VCaP (cell line): Measurements from ENCODE around the gene EIF3L.

Experiments
- H3K27ac ChIP-seq: fragments of 450-650 bp; 2 replicates; pipeline ENCODE4 v1.5.1; 2017
- TF ChIP-seq, protein P1 (sequence below): fragments of 450-650 bp; conservative IDR thresholded peaks from 2 replicates; pipeline ENCODE4 v1.5.1; 2017; ENCODE audit warnings: mild to moderate bottlenecking, moderate library complexity

The EIF3L gene

DNA sequence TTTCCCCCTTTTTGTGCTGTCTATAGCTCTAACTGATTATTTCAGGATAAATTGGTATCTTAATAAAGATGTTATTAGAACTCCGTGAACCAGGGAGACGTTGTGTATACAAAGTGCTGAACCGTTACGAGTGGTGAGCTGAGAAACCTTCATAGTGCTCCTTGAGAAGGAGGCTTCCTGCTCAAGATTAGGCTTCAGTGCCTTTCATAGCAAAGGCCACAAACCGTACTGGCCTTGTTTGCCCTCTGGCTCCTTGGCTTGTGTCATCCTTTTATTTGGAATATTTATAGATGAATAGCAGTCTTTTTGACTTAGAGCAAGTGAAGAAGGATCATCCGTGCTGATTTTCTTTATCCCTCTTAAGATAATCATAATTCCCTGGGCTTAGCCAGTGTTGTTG lies 16.3 kb downstream of the EIF3L start:
- TF ChIP-seq, protein P1, sequence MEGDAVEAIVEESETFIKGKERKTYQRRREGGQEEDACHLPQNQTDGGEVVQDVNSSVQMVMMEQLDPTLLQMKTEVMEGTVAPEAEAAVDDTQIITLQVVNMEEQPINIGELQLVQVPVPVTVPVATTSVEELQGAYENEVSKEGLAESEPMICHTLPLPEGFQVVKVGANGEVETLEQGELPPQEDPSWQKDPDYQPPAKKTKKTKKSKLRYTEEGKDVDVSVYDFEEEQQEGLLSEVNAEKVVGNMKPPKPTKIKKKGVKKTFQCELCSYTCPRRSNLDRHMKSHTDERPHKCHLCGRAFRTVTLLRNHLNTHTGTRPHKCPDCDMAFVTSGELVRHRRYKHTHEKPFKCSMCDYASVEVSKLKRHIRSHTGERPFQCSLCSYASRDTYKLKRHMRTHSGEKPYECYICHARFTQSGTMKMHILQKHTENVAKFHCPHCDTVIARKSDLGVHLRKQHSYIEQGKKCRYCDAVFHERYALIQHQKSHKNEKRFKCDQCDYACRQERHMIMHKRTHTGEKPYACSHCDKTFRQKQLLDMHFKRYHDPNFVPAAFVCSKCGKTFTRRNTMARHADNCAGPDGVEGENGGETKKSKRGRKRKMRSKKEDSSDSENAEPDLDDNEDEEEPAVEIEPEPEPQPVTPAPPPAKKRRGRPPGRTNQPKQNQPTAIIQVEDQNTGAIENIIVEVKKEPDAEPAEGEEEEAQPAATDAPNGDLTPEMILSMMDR = no peak
- H3K27ac ChIP-seq = no peak overlapping the region

GRCh38 chr22:37870273-37870672 lies 21.1 kb downstream of the EIF3L start:
- TF ChIP-seq, protein P1 = no peak
- no peak overlapping the region for H3K27ac ChIP-seq

- TF ChIP-seq, protein P1 = no peak
- no peak overlapping the region for H3K27ac ChIP-seq
Measured at GRCh38 chr22:37880668-37881440, 31.6 kb downstream of the EIF3L start.

DNA sequence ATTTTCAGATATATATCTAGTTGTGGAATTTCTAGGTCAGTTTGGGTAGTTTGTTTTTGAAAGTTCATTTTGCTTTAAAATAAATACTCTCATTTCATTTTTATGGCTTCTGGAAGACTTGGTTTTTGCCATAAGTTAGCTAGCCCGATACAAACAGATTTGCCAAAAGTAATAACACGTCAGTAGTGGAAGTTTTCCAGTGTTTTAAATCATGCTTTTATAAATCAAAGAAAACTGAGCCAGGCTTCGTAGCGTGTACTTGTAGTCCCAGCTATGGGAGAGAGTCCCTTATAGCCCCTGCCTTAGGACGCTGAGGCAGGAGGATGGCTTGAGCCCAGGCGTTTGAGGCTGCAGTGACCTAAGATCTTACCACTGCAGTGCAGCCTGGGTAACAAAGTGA lies 35.2 kb downstream of the EIF3L start:
- TF ChIP-seq, protein P1 = no peak
- no peak overlapping the region for H3K27ac ChIP-seq

- H3K27ac ChIP-seq = peak overlapping the region; percentile 74
Measured at GRCh38 chr22:37887584-37888378, 38.6 kb downstream of the EIF3L start.

GRCh38 chr22:37891926-37892325 lies 42.7 kb downstream of the EIF3L start:
- TF ChIP-seq, protein P1 = no peak
- H3K27ac ChIP-seq = no peak overlapping the region

More at GRCh38 chr22:37887584-37888378, 38.6 kb downstream of the EIF3L start:
- TF ChIP-seq, protein P1 = peak; percentile 67

DNA sequence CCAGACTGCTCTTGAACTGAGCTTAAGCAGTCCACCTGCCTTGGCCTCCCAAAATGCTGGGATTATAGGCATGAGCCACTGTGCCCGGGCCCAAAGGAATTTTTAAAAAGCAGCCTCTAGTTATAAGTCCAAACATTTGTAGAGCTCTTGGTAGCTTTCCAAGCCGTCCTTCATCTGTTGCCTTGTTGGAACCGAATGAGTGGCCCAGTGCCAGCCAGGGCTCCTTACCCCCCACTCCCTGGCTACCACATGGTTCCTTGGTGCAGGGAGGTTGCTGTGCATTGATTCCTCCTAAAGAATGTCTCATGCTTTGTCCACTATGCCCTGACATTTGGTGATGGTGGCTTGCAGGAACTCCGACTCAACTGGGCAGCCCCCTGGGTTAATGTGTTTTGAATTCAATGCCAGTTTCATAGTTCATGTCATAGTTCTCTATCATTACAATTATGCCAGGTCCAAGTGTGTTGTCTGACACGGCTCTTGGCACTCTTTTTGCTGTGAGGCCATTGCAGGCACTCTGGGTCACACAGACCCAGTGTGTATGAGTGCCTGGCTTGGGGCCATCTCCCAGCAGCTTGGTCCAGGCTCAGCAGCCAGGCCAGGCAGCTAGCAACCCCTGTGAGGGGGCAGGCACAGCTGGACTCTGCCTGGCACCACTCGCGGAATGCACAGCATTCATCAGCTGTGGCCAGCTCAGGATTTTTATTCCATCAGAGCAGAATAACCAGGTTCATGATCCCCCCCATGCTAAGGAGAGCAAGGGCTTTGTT lies 43.5 kb downstream of the EIF3L start:
- TF ChIP-seq, protein P1 = no peak
- H3K27ac ChIP-seq = no peak overlapping the region
